AG10803 (cell line): Measurements from ENCODE around the gene PABPC1L2A.
"Not testable (repeated sequence)": the region's sequence is repeated elsewhere in the genome, so short reads cannot be mapped to it uniquely, and the experiment has no call there.

Source experiments
- DNase-seq: peaks from one replicate; pipeline ENCODE4 v3.0.0; 2010; ENCODE audit warnings: low read depth
- H3K4me3 ChIP-seq: 2 replicates; pipeline ENCODE4 v1.5.1; 2011; ENCODE audit warnings: mild to moderate bottlenecking, low read length, control low read depth
- CTCF ChIP-seq: conservative IDR thresholded peaks from 2 replicates; pipeline ENCODE4 v1.5.1; 2011; ENCODE audit warnings: mild to moderate bottlenecking, low read length, control low read depth, inconsistent platforms

The PABPC1L2A gene

DNA sequence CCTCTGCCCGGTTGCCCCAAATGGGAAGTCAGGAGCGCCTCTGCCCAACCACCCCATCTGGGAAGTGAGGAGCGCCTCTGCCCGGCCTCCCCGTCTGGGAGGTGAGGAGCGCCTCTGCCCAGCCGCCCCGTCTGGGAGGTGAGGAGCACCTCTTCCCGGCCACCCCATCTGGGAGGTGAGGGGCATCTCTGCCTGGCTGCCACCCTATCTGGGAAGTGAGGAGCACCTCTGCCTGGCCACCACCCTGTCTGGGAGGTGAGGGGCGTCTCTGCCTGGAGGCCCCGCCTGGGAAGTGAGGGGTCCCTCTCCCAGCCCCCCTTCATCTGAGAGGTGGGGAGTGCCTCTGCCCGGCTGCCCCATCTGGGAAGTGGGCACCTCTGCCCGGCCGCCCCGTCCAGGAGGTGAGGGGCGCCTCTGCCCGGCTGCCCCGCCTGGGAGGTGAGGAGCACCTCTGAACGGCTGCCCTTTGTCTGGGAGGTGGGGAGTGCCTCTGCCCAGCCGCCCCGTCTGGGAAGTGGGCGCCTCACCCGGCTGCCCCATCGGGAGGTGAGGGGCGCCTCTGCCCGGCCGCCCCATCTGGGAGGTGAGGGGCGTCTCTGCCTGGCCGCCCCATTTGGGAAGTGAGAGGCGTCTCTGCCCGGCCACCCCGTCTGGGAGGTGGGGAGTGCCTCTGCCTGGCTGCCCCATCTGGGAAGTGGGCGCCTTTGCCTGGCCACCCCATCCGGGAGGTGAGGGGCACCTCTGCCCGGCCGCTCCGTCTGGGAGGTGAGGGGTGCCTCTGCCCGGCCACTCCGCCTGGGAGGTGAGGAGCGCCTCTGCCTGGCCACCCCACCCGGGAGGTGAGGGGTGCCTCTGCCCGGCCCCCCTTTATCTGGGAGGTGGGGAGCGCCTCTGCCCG lies 10.6 kb downstream of the PABPC1L2A start:
- TF ChIP-seq CTCF = no peak
- H3K4me3 ChIP-seq = no peak overlapping the region
- no peak for DNase-seq

DNA sequence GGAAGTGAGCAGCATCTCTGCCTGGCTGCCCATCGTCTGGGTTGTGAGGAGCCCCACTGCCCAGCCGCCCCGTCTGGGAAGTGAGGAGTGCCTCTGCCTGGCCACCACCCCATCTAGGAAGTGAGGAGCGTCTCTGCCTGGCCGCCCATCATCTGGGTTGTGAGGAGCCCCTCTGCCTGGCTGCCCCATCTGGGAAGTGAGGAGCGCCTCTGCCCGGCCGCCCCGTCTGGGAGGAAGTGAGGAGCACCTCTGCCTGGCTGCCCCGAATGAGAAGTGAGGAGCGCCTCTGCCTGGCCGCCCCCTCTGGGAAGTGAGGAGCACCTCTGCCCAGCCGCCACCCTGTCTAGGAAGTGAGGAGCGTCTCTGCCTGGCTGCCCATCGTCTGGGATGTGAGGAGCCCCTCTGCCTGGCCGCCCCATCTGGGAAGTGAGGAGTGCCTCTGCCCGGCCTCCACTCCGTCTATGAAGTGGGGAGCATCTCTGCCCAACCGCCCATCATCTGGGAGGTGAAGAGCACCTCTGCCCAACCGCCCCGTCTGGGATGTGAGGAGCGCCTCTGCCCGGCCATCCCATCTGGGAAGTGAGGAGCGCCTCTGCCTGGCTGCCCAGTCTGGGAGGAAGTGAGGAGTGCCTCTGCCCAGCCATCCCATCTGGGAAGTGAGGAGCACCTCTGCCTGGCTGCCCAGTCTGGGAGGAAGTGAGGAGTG lies 11.4 kb downstream of the PABPC1L2A start:
- DNase-seq, H3K4me3 ChIP-seq: not testable (repeated sequence)

DNA sequence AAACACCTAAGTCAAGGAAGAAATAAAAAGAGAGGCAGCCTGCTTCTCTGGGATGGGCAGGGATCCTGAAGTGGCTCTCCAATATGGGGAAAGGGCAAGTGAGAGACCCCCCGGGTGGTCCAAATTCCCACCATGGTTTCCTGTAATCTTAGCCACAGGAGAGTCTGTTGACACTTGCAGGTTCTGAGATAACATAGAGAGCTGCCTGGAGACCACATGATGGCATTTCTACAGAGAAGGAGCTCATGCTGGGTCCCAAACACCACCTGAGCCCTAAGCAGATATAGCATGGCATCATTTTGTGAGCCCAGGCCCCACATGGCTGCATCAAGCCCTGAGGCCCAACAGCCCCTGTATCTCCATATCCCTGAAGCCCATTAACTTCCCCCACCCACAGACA lies 50.4 kb downstream of the PABPC1L2A start:
- TF ChIP-seq CTCF = no peak
- DNase-seq = no peak
- no peak overlapping the region for H3K4me3 ChIP-seq
